CD4-positive, alpha-beta T cell treated with Interleukin-4 for 1 hour (primary cell): ENCODE results near the gene MYO1B.
"Not testable (repeated sequence)": the region's sequence is repeated elsewhere in the genome, so short reads cannot be mapped to it uniquely, and the experiment has no call there.

Experiments
- DNase-seq, 2 donors: peaks; one replicate each; pipeline ENCODE4 v3.0.0-alpha.2; 2020 to 2022

MYO1B gene

DNA sequence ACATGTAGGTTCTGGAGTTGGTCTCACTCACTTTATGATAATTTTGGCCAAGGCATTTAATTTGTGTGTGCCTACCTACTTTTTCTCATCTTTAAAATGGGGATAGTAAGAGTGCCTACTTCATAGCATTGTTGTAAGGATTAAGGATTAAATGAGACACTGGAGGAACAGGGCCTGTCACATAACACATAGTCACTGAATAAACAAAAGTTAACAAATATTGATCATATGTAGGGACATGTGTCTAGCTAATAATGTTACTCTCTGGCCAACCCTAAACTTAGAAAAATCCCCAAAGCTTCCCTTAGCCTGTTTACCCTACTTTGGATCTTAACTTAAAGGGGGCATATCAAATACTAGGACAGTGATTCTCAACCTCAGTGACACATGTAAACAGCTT is 169.9 kb downstream of the MYO1B start:
- DNase-seq = no peak

DNA sequence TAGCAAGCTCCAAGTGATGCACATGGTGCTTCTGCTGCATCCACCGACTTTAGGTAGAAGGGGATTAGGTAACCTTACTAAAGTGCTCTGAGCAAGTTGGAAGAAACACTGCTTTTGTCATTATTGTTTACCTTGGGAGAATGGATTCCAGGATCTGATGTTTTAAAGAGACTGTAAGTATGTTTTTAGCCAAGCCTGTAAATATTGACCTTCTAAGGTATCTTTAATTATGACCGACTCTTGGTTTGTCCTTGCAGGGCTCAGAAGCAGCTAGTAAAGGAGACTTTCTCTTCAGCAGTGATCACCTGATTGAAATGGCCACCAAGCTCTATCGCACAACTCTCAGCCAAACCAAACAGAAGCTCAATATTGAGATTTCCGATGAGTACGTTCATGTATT is 170.7 kb downstream of the MYO1B start:
- DNase-seq = no peak

DNA sequence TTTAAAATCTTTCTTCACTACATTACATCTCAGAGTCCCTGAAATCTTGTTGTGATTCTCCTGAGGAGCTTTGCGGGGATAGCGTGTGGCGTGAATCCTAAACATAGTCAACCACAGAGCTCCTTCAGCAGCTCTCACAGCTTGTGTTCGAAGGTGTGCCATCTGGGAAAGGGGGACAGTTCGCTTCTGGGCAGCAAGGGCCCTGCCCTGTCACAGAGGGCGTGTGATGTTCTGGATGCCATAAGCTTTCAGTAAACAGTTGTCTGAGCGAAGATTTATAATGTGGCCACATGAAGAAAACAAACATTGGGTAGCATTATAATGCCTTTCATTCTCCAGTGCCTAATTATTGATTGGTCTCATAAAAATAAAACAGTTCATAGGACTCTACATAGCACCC is 172.5 kb downstream of the MYO1B start:
- no peak for DNase-seq

DNA sequence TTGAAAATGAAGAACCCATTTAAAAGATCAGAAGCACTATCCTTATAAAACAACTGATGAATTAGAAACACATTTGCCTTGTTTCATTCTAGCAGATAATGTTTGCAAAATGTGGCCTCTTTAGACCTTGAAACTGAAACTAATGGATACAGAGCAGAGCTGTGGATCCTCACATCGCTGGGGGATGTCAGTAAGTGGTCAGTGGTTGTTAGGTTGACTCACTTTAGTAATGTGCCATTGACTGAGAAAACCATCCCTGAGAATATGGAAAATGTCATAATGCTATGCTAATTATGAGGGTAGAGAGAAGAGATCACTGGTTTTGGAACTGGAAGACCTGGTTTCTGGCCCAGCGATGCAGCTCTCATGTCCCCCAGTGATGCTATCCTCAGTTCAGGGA is 176.7 kb downstream of the MYO1B start:
- DNase-seq = no peak

DNA sequence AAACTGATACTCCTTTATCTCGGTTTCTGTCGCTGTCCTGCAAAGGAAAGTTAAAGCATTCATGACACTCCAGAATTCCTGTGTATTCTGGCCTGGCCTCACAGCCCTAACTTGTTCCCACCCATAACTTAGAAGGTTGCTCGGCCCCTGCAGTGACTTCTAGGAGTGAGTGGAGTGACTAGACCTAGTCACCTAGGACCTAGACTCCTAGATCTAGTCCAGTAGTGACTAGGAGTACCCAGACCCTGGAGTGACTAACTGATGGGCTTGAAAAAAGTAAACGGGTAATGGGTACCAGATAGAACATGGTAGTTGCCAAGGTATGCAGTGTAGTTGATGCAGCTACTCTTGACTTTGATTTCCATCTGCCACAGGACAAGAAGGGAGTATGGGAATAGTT is 181.8 kb downstream of the MYO1B start:
- DNase-seq = no peak

- no peak for DNase-seq
Measured at GRCh38 chr2:191428141-191428540, 182.9 kb downstream of the MYO1B start.

DNA sequence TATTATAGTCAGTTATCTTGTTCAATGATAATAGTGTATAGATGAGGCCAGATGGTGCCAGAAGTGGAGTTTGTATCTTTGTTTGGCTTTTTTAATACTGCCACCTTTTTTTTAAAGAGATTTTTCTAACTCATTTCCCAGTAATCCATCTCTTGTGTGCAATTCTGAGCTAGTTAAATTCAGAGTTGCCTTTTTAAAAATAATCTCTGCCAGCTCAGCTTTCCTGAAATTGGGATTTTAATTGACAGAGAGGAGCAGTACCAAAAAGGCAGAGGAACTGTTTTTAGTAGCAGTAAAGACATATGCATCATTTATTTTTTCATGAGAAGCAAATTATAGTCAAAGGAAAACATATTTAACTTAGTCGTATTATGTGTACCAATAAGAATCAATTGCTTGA is 185.3 kb downstream of the MYO1B start:
- DNase-seq = no peak

- DNase-seq = no peak
Measured at GRCh38 chr2:191432121-191432520, 186.9 kb downstream of the MYO1B start.

- no peak for DNase-seq
Measured at GRCh38 chr2:191434072-191434471, 188.9 kb downstream of the MYO1B start.

- no peak for DNase-seq
Measured at GRCh38 chr2:191435141-191435540, 189.9 kb downstream of the MYO1B start.

DNA sequence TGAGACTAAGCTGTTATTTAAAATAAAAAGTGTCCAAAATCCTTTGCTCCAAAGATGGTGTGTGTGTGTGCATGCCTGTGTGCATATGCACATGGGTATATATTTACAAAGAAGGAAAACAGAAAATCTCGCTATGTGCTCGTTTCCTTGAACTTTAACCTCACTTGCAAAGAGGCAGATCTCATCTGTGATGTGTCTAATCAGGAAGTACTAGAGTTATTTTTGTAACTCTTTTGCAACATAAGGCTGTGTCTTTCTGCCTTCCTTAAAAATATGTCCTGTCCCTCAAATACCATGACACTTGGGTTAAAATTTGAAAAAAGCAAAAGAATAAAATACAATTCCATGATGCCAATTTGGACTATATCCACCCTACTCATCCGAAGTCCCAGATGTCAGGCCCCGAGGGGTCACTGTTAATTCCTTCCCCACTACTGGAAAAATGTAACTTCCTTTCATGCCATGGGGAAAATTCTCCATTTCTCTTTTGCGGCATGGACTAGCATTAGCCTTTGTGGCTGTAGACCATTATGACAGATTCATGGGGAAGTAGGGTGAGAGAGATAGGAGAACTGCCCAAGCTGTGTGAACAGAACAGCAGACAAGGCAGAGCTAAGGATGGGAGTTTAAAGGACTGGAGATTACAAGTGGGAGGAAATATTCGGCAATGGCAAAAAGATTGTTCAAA is 191.3 kb downstream of the MYO1B start:
- no peak for DNase-seq

GRCh38 chr2:191439481-191439880 is 194.3 kb downstream of the MYO1B start:
- DNase-seq = no peak

DNA sequence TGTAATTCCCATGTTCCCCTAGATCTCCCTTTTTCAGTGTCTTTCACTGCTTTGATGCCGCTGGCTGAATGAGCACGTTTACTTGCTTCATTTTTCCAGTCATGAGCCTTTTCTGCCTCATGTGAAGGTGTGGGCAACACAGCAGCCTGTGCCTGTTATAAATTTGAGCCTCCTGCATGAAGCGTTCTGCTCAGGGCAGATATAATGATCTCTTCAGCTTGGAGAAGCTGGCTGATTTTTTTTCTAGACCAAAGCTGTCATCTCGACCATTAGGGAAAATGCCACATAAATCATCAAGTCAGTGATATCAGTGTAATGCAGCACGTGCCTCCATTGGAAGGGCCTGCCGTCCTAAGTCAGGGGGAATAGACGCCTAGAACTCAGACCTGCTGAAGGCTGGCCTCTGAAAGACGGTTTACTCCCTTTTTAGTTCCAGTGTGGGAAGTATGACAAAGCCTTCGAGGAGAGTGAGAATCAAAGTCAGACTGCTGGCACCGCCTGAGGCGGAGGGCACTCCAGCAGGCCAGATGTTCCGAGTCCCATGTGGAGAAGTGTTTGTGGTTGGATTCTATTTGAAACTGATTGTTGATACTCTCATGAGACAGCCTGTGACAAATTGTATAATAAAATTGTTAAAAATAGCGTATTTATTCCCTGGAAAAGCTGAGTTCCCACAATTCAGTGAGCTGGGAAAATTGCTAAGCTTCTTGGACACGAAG is 196.5 kb downstream of the MYO1B start:
- no peak for DNase-seq

- no peak for DNase-seq
Measured at GRCh38 chr2:191443446-191443845, 198.2 kb downstream of the MYO1B start.

DNA sequence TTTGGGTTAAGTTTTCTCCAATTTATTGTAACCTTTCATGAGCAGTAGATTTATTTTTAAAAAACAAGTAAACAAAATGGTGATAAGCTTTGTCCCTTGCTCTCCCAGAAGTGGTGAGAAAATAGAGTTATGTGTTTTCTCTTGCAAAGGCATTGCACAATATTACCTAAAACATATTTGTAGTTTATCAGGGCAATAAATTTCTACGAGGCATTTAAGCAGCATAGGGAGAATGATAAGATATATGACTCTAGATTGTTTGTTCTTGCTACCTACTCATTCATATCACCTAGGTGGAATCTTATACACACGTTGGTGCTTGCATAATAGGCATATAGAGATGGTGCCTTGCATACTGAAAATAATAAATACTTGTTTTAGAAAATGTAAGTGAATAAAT is 201.7 kb downstream of the MYO1B start:
- DNase-seq = no peak

DNA sequence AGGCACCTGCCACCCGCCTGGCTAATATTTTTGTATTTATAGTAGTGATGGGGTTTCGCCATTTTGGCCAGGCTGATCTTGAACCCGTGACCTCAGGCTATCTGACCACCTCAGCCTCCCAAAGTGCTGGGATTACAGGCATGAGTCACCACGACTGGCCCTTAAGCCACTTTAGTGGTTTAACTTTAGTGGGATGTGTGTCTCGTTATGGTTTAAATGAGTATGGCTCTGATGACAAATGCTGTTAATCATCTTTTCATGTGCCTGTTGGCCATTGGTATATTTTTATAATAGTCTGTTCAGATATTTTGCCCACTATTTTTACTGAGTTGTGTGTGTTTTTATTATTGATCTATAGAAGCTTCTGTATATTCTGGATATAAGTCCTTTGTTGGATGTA is 205.9 kb downstream of the MYO1B start:
- DNase-seq = no peak

DNA sequence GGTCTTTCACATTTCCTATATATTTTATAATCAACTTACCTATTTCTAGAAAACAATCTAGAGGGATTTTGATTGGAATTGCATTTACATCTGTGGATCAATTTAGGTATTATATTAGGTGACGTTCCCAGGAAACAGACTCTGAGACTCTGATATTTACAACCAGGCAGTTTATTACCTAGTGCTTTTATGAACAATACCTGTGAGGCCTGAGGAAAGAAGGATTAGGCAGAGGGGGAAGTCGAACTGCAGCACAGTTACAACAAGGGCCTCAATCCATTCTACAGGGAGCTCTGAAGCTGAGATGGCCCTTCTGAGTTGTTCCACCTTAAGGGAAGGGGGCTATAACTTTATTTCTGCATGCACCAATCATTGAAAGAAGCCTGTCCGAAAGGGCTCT is 206.9 kb downstream of the MYO1B start:
- DNase-seq = no peak

GRCh38 chr2:191453761-191454160 is 208.6 kb downstream of the MYO1B start:
- no peak for DNase-seq

DNA sequence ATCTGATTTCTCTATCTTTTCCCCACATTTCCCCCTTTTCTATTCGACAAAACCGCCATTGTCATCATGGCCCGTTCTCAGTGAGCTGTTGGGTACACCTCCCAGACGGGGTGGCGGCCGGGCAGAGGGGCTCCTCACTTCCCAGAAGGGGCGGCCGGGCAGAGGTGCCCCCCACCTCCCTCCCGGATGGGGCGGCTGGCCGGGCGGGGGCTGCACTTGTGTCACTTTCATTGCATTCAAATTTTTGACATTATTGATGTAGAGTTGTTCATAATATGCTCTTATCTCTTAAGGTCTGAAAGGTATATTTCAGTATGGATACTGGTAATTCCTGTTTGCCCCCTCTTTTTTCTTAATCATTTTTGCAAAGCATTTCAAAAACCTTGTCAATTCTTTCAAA is 211.3 kb downstream of the MYO1B start:
- not testable (repeated sequence) for DNase-seq

GRCh38 chr2:191459158-191459557 is 214.0 kb downstream of the MYO1B start:
- no peak for DNase-seq

DNA sequence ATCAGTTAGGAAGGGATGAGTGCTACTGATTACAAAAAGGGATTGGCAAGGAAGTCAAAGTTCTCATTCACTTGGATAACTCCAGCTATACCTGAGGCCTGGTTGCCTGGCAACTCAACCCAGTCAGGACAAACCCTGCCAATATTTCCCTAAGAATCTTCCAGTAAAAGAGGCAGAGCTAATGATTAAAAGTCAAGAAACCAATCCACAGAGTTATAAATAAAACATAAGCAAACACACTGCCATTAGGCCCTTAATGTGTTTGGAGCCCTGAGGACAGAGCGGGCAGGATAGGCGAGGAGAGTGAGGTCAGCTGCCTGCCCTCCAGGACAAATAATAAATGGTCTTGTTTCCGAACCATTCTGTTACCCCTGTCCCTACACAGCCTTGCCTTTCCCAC is 217.2 kb downstream of the MYO1B start:
- no peak for DNase-seq

GRCh38 chr2:191463790-191464189 is 218.6 kb downstream of the MYO1B start:
- DNase-seq = no peak

- DNase-seq = no peak
Measured at GRCh38 chr2:191465766-191466420, 220.7 kb downstream of the MYO1B start.

DNA sequence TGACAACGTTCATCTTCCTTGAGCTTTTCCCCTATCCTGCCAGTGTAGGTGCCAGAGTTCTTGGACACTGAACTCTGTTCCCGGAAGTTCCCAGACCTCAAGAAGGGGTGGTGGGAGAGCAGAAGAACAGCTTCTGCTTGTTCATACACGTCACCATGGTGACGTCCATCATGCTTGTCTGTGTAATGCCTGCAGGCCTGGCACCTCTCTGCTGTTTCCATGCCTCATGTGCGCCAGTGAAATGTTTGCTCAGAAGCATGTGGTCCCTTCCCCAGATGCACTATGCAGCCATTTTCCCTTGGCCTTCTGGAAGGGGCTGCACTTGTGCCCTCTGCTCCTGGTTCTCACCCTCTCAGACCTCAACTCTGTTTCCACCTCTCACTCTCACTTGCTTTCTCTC is 221.9 kb downstream of the MYO1B start:
- no peak for DNase-seq
